ENCODE measurements around the gene SPNS3.

The SPNS3 gene

GRCh38 chr17:4487820-4488716 is 54.3 kb downstream of the SPNS3 start:
- Histone ChIP-seq H3K36me3 (ENCODE audit: control insufficient read depth, insufficient read depth, low read length) (no peaks in the 10 kb centered on the region), H3K79me2 (no peaks in the 10 kb centered on the region)
- TF ChIP-seq CTCF (IDR thresholded peaks at IDR 0.05) = no peak

GRCh38 chr17:4488989-4489595 is 55.4 kb downstream of the SPNS3 start:
- Histone ChIP-seq H3K4me3 (ENCODE audit: low read depth, low read length) (no peak overlapping the region), H3K4me2 (ENCODE audit: low read length) (no peak overlapping the region), H3K9me3 (ENCODE audit: control insufficient read depth, low read length) (no peaks in the 10 kb centered on the region), H3K27ac (no peak overlapping the region), H2AFZ (no peak overlapping the region), H3K9ac (no peak overlapping the region), H3K4me1 (no peaks in the 10 kb centered on the region), H3K36me3 (ENCODE audit: control insufficient read depth, insufficient read depth, low read length) (no peaks in the 10 kb centered on the region), H3K79me2 (no peaks in the 10 kb centered on the region), H3K27me3 (ENCODE audit: control insufficient read depth, insufficient read depth, low read length) (no peaks in the 10 kb centered on the region)
- TF ChIP-seq CTCF (IDR thresholded peaks at IDR 0.05) = no peak

More at GRCh38 chr17:4487820-4488716, 54.3 kb downstream of the SPNS3 start:
- Histone ChIP-seq H3K9ac (no peak overlapping the region), H3K4me2 (ENCODE audit: low read length) (no peak overlapping the region), H3K9me3 (ENCODE audit: control insufficient read depth, low read length) (no peaks in the 10 kb centered on the region), H3K27ac (no peak overlapping the region), H2AFZ (no peak overlapping the region), H3K4me1 (no peaks in the 10 kb centered on the region), H3K4me3 (ENCODE audit: low read depth, low read length) (no peak overlapping the region), H3K27me3 (ENCODE audit: control insufficient read depth, insufficient read depth, low read length) (no peaks in the 10 kb centered on the region)

GRCh38 chr17:4490109-4490591 is 56.4 kb downstream of the SPNS3 start:
- Histone ChIP-seq H3K27ac (no peak overlapping the region), H3K9ac (no peak overlapping the region)

GRCh38 chr17:4490637-4491061 is 56.9 kb downstream of the SPNS3 start:
- Histone ChIP-seq H3K9ac (no peak overlapping the region), H2AFZ (no peak overlapping the region)

More at GRCh38 chr17:4490109-4490591, 56.4 kb downstream of the SPNS3 start:
- TF ChIP-seq CTCF (IDR thresholded peaks at IDR 0.05) = no peak
- Histone ChIP-seq H3K36me3 (ENCODE audit: control insufficient read depth, insufficient read depth, low read length) (no peaks in the 10 kb centered on the region), H3K79me2 (no peaks in the 10 kb centered on the region), H3K9me3 (ENCODE audit: control insufficient read depth, low read length) (no peaks in the 10 kb centered on the region), H2AFZ (no peak overlapping the region), H3K4me2 (ENCODE audit: low read length) (no peak overlapping the region), H3K4me1 (no peaks in the 10 kb centered on the region), H3K27me3 (ENCODE audit: control insufficient read depth, insufficient read depth, low read length) (no peaks in the 10 kb centered on the region), H3K4me3 (ENCODE audit: low read depth, low read length) (no peak overlapping the region)

More at GRCh38 chr17:4490637-4491061, 56.9 kb downstream of the SPNS3 start:
- H3K27me3 ChIP-seq (ENCODE audit: control insufficient read depth, insufficient read depth, low read length) = no peaks in the 10 kb centered on the region
- H3K4me2 ChIP-seq (ENCODE audit: low read length) = no peak overlapping the region
- H3K27ac ChIP-seq = no peak overlapping the region
- no peaks in the 10 kb centered on the region for H3K36me3 ChIP-seq (ENCODE audit: control insufficient read depth, insufficient read depth, low read length)
- no peaks in the 10 kb centered on the region for H3K4me1 ChIP-seq
- H3K9me3 ChIP-seq (ENCODE audit: control insufficient read depth, low read length) = no peaks in the 10 kb centered on the region
- no peaks in the 10 kb centered on the region for H3K79me2 ChIP-seq
- H3K4me3 ChIP-seq (ENCODE audit: low read depth, low read length) = no peak overlapping the region
- TF ChIP-seq CTCF (IDR thresholded peaks at IDR 0.05) = no peak
